SK-N-SH treated with all-trans-retinoic acid at 6 μM for 48 hours (cell line): ENCODE results near the gene SNCB.

Experiments used
- ARNTL ChIP-seq: fragments of 450-650 bp; formaldehyde crosslinking; IDR thresholded peaks from 2 replicates; pipeline ENCODE4 v1.5.0; 2020; ENCODE audit warnings: low read depth, mild to moderate bottlenecking, moderate library complexity, borderline replicate concordance
- BACH2 ChIP-seq: fragments of 250-450 bp; sonication (Bioruptor Pico); IDR thresholded peaks from 2 replicates; pipeline ENCODE4 v1.9.0; 2021; ENCODE audit warnings: mild to moderate bottlenecking, borderline replicate concordance
- OSR1 ChIP-seq: fragments of 250-450 bp; sonication (Bioruptor Pico); IDR thresholded peaks from 2 replicates; pipeline ENCODE4 v1.8.0; 2022; ENCODE audit warnings: moderate library complexity, mild to moderate bottlenecking, inconsistent platforms
- PATZ1 ChIP-seq: fragments of 250-450 bp; sonication (Bioruptor Pico); IDR thresholded peaks from 2 replicates; pipeline ENCODE4 v1.8.0; 2020; ENCODE audit warnings: mild to moderate bottlenecking, moderate library complexity, borderline replicate concordance
- POU6F1 ChIP-seq: fragments of 250-450 bp; sonication (Bioruptor Pico); IDR thresholded peaks from 2 replicates; pipeline ENCODE4 v1.8.0; 2021; ENCODE audit warnings: low read depth, mild to moderate bottlenecking, moderate library complexity, borderline replicate concordance
- PPARA ChIP-seq: fragments of 250-450 bp; sonication (Bioruptor Pico); IDR thresholded peaks from 2 replicates; pipeline ENCODE4 v1.5.0; 2020; ENCODE audit warnings: mild to moderate bottlenecking, borderline replicate concordance
- RARB ChIP-seq: fragments of 250-450 bp; sonication (Bioruptor Pico); IDR thresholded peaks from 2 replicates; pipeline ENCODE4 v1.8.0; 2021; ENCODE audit warnings: mild to moderate bottlenecking, moderate library complexity
- SNAI2 ChIP-seq: fragments of 250-450 bp; sonication (Bioruptor Pico); IDR thresholded peaks from 2 replicates; pipeline ENCODE4 v1.5.0; 2020; ENCODE audit warnings: mild to moderate bottlenecking, moderate library complexity
- TCF4 ChIP-seq: fragments of 250-450 bp; sonication (Bioruptor Pico); IDR thresholded peaks from 2 replicates; pipeline ENCODE4 v1.8.0; 2021; ENCODE audit warnings: mild to moderate bottlenecking, moderate library complexity, borderline replicate concordance
- TSHZ2 ChIP-seq: fragments of 250-450 bp; sonication (Bioruptor Pico); IDR thresholded peaks from 2 replicates; pipeline ENCODE4 v1.5.0; 2020; ENCODE audit warnings: mild to moderate bottlenecking, moderate library complexity
- ZFP3 ChIP-seq: fragments of 250-450 bp; sonication (Bioruptor Pico); IDR thresholded peaks from 2 replicates; pipeline ENCODE4 v1.5.0; 2020; ENCODE audit warnings: mild to moderate bottlenecking, moderate library complexity
- ZFP30 ChIP-seq: fragments of 450-650 bp; formaldehyde crosslinking; IDR thresholded peaks from 2 replicates; pipeline ENCODE4 v1.5.0; 2022; ENCODE audit warnings: mild to moderate bottlenecking, moderate library complexity
- ZNF70 ChIP-seq: fragments of 450-650 bp; formaldehyde crosslinking; IDR thresholded peaks from 2 replicates; pipeline ENCODE4 v1.5.0; 2020; ENCODE audit warnings: mild to moderate bottlenecking, moderate library complexity
- ZNF8 ChIP-seq: fragments of 450-650 bp; formaldehyde crosslinking; IDR thresholded peaks from 2 replicates; pipeline ENCODE4 v1.5.0; 2020; ENCODE audit warnings: mild to moderate bottlenecking, moderate library complexity

- no peak for TF ChIP-seq TSHZ2 (CRISPR knock-in tag)
- TF ChIP-seq SNAI2 (CRISPR knock-in tag) = no peak
- TF ChIP-seq ZFP30 = no peak
- TF ChIP-seq TCF4 = no peak
- no peak for TF ChIP-seq RARB (CRISPR knock-in tag)
- no peak for TF ChIP-seq ZFP3 (CRISPR knock-in tag)
- TF ChIP-seq ZNF70 (CRISPR knock-in tag) = no peak
- TF ChIP-seq BACH2 = no peak
- no peak for TF ChIP-seq ZNF8 (CRISPR knock-in tag)
- no peak for TF ChIP-seq POU6F1 (CRISPR knock-in tag)
- TF ChIP-seq PPARA = no peak
- TF ChIP-seq PATZ1 (CRISPR knock-in tag) = no peak
- TF ChIP-seq OSR1 (CRISPR knock-in tag) = no peak
- no peak for TF ChIP-seq ARNTL (CRISPR knock-in tag)
Observed at GRCh38 chr5:176677209-176677939, 47.0 kb upstream of the SNCB start.
